GM12873 (cell line): Measurements from ENCODE around the gene WDR87.

Experiments used
- TF ChIP-seq, protein P1 (sequence below): IDR thresholded peaks from 2 replicates; pipeline ENCODE4 v1.5.1; 2012; ENCODE audit warnings: low read depth, mild to moderate bottlenecking, moderate library complexity, low read length, control low read depth; ENCODE audit not compliant: insufficient read depth; ENCODE audit errors: missing control alignments

The WDR87 gene

GRCh38 chr19:37930416-37930815, 24.0 kb upstream of the WDR87 start:
- TF ChIP-seq, protein P1, sequence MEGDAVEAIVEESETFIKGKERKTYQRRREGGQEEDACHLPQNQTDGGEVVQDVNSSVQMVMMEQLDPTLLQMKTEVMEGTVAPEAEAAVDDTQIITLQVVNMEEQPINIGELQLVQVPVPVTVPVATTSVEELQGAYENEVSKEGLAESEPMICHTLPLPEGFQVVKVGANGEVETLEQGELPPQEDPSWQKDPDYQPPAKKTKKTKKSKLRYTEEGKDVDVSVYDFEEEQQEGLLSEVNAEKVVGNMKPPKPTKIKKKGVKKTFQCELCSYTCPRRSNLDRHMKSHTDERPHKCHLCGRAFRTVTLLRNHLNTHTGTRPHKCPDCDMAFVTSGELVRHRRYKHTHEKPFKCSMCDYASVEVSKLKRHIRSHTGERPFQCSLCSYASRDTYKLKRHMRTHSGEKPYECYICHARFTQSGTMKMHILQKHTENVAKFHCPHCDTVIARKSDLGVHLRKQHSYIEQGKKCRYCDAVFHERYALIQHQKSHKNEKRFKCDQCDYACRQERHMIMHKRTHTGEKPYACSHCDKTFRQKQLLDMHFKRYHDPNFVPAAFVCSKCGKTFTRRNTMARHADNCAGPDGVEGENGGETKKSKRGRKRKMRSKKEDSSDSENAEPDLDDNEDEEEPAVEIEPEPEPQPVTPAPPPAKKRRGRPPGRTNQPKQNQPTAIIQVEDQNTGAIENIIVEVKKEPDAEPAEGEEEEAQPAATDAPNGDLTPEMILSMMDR = no peak

DNA sequence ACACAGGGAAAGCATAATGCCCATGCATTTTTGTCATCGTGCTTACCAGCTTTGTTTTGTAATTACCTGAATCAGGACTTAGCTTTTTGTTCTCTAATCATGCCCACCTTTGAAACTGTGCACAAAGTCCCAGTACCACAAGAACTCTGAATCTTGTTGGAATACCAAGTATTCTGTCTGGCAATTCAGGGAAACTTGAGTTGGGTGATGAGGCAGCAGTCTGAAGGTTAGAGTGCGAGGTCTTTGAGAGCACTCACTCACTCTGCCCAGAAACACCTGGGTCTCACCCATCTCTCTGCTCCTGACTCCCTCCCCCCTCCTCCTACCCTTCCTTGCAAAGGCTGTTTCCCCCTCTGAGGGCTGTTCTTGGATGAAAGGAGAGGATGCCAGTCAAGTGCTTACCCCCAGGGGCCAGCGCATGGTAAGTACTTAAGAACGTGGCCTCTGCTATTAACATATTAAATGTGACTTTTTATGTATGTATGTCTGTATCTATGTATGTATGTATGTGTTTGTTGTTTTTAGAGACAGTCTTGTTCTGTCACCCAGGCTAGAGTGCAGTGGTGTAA, 23.0 kb upstream of the WDR87 start:
- TF ChIP-seq, protein P1 = no peak

GRCh38 chr19:37928527-37929286, 22.3 kb upstream of the WDR87 start:
- TF ChIP-seq, protein P1 = no peak

GRCh38 chr19:37926711-37927110, 20.3 kb upstream of the WDR87 start:
- TF ChIP-seq, protein P1 = no peak

- TF ChIP-seq, protein P1 = no peak
These were observed 19.9 kb upstream of the WDR87 start for GRCh38 chr19:37926255-37926654.

DNA sequence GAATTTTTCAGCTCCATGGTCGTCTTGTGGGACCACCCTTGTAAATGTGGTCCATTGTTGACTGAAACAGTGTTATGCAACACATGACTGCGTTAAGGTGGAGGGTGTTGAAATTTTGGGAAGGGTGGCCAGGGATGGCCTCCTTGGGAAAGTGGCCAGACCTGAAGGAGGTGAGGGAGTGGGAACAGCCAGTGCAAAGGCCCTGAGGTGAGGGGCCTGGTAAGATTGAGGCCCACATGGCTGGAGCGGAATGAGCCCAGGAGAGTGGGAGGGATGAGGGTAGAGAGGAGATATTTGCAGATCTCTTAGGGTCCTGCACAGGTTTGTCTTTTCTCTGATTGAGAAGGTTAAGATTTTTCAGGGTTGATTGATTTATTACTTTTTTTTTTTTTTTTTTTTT, 18.8 kb upstream of the WDR87 start:
- TF ChIP-seq, protein P1 = no peak

DNA sequence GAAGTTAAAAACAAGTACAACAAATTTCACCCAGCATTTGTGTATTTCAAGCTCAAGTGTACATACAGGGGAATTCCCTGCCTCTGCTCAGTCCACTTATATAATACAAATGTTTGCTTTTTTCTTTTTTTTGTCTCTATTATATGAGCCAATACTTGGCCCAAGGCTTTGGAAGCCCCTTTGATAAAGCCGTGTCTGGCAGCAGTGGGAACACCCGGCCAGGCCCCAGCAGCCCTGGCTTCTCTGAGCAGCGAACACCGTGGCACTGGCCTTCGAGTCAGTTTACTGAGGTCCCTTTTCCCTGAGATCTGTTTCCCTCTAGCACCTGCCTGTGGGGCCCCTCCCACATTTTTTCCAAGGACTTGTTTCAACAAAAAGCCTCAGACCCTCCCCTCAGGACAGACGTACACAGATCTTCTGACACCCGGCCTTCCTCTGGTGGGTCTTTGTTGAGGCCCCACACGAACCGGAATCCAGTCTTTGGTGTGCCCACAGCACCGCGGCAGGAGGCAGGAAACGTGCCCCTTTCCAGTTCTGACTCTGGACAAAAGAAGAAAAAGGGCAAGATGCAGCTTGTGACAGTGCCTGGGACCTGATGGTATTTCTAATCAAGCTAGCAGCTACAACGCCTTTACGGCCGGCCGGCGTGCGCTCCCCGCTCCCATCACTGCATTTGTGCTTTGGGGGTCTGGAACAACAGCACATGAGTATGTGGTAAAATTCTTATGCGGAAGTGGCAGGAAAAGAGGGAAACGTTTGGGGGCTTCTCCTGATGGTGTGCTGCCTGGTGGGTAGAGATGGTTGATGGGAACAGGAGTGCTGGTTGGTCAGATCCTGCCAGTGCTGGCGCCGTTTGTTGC, 14.4 kb upstream of the WDR87 start:
- TF ChIP-seq, protein P1 = no peak
